ENCODE data around the gene ETV3.

- TF ChIP-seq CTCF (IDR thresholded peaks at IDR 0.05; ENCODE audit: insufficient read depth, low read length, poor library complexity, severe bottlenecking) (no peak), EZH2phosphoT487 (conservative IDR thresholded peaks at IDR 0.05; ENCODE audit: low read length) (no peak)
Observed at GRCh38 chr1:157154291-157154690, 16.1 kb upstream of the ETV3 start.
